ENCODE measurements around the gene MAML3.

MAML3 gene

DNA sequence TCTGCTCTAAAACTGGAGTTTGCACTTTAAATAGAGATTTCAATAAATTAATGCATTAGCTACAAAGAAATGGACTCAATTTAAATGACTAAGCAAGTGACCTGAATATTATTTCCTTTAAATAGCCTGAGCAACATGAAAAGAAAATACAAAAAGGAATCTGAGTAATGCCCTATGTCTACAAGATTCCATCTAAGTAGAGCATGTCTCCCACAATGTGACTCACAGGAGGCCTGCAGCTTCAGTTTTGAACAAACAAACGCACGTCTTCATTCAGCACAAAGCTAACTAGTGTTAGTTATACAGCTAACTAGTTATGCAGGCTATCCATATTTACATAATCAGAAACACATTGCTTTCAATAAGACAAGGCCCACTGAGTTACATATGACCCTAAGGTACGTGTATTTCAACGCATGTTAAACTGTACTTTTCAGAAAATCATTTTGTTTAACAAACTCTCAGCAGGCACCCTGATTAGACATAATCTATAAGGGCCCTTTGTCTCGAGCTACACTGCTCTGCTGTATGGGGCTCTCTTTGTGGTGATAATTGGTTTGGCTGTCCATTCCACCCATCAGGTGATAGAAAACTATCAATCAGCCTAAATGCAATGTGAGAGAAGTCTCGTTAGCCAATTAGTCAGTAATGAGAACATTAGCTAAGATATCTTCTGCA, 116.5 kb downstream of the MAML3 start:
- TF ChIP-seq TEAD4 (IDR thresholded peaks at IDR 0.05) (no peak), TCF12 (IDR thresholded peaks at IDR 0.05; ENCODE audit: low read depth) (no peak), NFIC (IDR thresholded peaks at IDR 0.05) (no peak), YY1 (IDR thresholded peaks at IDR 0.05; ENCODE audit: low read depth) (no peak), TAF1 (IDR thresholded peaks at IDR 0.05; ENCODE audit: low read depth) (no peak), RAD21 (IDR thresholded peaks at IDR 0.05; ENCODE audit: low read depth) (no peak), FOXM1 (IDR thresholded peaks at IDR 0.05; ENCODE audit: borderline replicate concordance, low read depth) (no peak), REST (IDR thresholded peaks at IDR 0.05; ENCODE audit: low read depth) (no peak), CREB1 (IDR thresholded peaks at IDR 0.05; ENCODE audit: low read depth) (no peak), ZBTB7A (IDR thresholded peaks at IDR 0.05; ENCODE audit: low read depth) (no peak), EP300 (IDR thresholded peaks at IDR 0.05; ENCODE audit: borderline replicate concordance) (no peak), EGR1 (IDR thresholded peaks at IDR 0.05) (no peak), CEBPB (IDR thresholded peaks at IDR 0.05) (no peak)
- TF ChIP-seq, protein P1, sequence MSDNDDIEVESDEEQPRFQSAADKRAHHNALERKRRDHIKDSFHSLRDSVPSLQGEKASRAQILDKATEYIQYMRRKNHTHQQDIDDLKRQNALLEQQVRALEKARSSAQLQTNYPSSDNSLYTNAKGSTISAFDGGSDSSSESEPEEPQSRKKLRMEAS (IDR thresholded peaks at IDR 0.05): no peak
- TF ChIP-seq, protein P2, sequence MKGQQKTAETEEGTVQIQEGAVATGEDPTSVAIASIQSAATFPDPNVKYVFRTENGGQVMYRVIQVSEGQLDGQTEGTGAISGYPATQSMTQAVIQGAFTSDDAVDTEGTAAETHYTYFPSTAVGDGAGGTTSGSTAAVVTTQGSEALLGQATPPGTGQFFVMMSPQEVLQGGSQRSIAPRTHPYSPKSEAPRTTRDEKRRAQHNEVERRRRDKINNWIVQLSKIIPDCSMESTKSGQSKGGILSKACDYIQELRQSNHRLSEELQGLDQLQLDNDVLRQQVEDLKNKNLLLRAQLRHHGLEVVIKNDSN (IDR thresholded peaks at IDR 0.05): no peak

DNA sequence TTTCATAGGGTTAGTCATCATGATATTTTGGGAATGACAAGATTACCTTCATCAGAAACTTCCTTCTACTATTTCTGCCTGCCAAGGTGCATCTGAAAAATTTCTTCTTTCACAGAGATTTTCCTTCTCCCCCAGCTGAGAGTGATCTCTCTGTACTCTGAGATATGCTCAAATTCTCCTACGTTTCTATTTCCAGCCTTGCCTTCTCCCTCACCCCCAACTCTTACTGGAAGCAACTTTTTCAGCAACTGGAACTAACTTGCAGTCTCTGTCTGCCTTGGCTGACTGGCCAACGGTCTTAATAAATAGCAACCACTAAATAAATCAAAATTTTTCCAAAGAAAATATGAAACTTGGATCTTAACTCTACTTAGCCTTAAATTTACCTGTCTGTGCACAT, 122.3 kb downstream of the MAML3 start:
- no peak for TF ChIP-seq TCF12 (IDR thresholded peaks at IDR 0.05; ENCODE audit: low read depth)
- no peak for TF ChIP-seq CREB1 (IDR thresholded peaks at IDR 0.05; ENCODE audit: low read depth)
- TF ChIP-seq NFIC (IDR thresholded peaks at IDR 0.05): no peak

DNA sequence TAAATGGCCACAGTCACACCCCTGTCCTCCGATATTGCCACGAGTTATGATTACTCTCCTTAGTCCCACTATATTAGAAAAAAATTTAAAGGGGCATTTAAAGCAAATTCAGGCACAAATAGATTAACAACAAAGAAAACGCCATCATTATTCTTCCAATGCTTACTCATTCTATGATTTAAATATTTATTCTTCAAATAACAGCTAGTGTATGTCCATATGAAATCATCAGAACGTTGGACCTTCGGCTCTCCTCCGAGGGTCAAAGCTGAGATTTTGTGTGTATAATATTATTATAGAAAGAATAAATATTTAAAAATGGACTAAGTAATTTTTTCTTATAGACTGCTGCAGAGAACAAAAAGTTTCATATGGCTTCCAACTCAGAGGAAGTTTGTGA, 122.9 kb downstream of the MAML3 start:
- TF ChIP-seq, protein P2 (IDR thresholded peaks at IDR 0.05): no peak
- TF ChIP-seq RAD21 (IDR thresholded peaks at IDR 0.05; ENCODE audit: low read depth): no peak
- TF ChIP-seq TCF12 (IDR thresholded peaks at IDR 0.05; ENCODE audit: low read depth): no peak
- TF ChIP-seq ZBTB7A (IDR thresholded peaks at IDR 0.05; ENCODE audit: low read depth): no peak
- TF ChIP-seq EGR1 (IDR thresholded peaks at IDR 0.05): no peak
- no peak for TF ChIP-seq TEAD4 (IDR thresholded peaks at IDR 0.05)
- no peak for TF ChIP-seq CEBPB (IDR thresholded peaks at IDR 0.05)
- TF ChIP-seq FOXM1 (IDR thresholded peaks at IDR 0.05; ENCODE audit: borderline replicate concordance, low read depth): no peak
- TF ChIP-seq CREB1 (IDR thresholded peaks at IDR 0.05; ENCODE audit: low read depth): no peak
- TF ChIP-seq YY1 (IDR thresholded peaks at IDR 0.05; ENCODE audit: low read depth): no peak
- TF ChIP-seq NFIC (IDR thresholded peaks at IDR 0.05): no peak
- no peak for TF ChIP-seq EP300 (IDR thresholded peaks at IDR 0.05; ENCODE audit: borderline replicate concordance)
- TF ChIP-seq, protein P1 (IDR thresholded peaks at IDR 0.05): no peak
- TF ChIP-seq REST (IDR thresholded peaks at IDR 0.05; ENCODE audit: low read depth): no peak

DNA sequence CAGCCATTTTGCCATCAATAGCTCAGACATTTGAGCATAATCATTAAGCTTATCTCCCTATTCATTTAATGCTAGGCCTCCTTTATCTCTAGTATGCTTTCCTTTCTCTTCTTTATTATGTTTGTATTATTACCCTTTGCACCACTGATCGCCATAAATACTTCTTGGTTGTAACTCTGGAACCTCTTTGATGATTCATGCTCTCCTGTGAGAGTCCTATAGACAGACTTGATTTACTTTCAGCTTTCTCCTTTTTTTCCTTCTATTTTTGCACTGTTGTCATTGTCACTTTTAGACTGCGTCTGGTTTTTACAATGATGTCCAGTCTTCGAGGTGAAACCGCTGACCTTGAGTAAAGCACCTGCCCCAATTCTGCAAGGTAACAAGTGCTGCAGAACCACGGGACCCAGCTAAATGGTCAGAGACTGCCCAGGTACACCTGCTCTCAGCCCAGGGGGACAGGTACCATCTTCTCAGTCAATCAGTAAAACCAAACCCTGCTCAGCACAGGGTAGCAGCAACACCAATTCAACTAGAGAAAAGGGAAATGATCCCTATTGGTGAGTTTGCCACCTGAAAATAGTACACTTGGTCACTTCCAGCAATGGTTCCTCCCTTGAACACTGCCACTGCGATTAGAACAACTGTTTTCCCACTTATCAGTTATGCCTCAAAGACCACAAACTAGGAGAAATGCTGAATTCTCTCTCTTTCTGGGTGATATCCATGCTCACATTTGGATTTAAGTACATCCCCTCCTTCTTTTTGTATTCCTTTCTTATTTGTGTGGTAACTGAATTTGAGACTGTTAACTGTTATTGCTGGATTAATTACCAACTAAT, 125.1 kb downstream of the MAML3 start:
- TF ChIP-seq CREB1 (IDR thresholded peaks at IDR 0.05; ENCODE audit: low read depth) (no peak), TCF12 (IDR thresholded peaks at IDR 0.05; ENCODE audit: low read depth) (no peak), TAF1 (IDR thresholded peaks at IDR 0.05; ENCODE audit: low read depth) (no peak), CEBPB (IDR thresholded peaks at IDR 0.05) (no peak), YY1 (IDR thresholded peaks at IDR 0.05; ENCODE audit: low read depth) (no peak), NFIC (IDR thresholded peaks at IDR 0.05) (no peak), ZBTB7A (IDR thresholded peaks at IDR 0.05; ENCODE audit: low read depth) (no peak), EGR1 (IDR thresholded peaks at IDR 0.05) (no peak), RAD21 (IDR thresholded peaks at IDR 0.05; ENCODE audit: low read depth) (no peak), REST (IDR thresholded peaks at IDR 0.05; ENCODE audit: low read depth) (no peak), EP300 (IDR thresholded peaks at IDR 0.05; ENCODE audit: borderline replicate concordance) (no peak), TEAD4 (IDR thresholded peaks at IDR 0.05) (no peak), FOXM1 (IDR thresholded peaks at IDR 0.05; ENCODE audit: borderline replicate concordance, low read depth) (no peak)
- TF ChIP-seq, protein P1 (IDR thresholded peaks at IDR 0.05): no peak
- TF ChIP-seq, protein P2 (IDR thresholded peaks at IDR 0.05): no peak

Data from Ishikawa (cell line).